ENCODE data around the gene SLTM.

Gene SLTM

DNA sequence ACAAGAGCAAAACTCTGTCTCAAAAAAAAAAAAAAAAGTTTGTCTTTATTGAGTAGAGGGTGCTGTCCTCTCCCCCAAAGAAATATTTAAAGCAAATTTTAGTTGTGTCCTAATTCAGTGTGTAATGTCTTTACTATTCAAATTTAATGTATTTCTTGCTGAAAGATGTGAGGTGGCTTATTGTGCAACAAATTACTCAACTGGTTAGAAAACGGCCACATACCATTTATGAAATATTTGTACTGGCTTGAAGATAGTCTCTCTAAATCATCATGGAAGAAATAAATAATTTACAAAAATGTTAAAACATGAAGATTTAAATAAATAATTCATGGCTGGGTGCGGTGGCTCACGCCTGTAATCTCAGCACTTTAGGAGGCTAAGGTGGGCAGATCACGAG, 63.0 kb downstream of the SLTM start:
- Histone ChIP-seq H3K27ac (ENCODE audit: low read depth, low read length) (no peak overlapping the region), H3F3A (ENCODE audit: control insufficient read depth, insufficient read depth) (peaks cover 2% of the 10 kb centered on the region; the same call in 1 of the 2 replicates), H3K9me3 (ENCODE audit: control insufficient read depth, insufficient read depth, low read length) (no peaks in the 10 kb centered on the region), H3K4me1 (ENCODE audit: control insufficient read depth, low read length) (no peaks in the 10 kb centered on the region), H3K4me3 (ENCODE audit: low read length) (no peak overlapping the region), H3K27me3 (ENCODE audit: control insufficient read depth, low read length) (no peaks in the 10 kb centered on the region), H3K4me2 (ENCODE audit: low read length) (no peak overlapping the region), H4K20me1 (ENCODE audit: control insufficient read depth, insufficient read depth, low read depth, low read length) (no peaks in the 10 kb centered on the region), H3K36me3 (ENCODE audit: control insufficient read depth, low read length) (no peaks in the 10 kb centered on the region), H3K9me2 (replicated peaks; ENCODE audit: control insufficient read depth, low read length) (no peaks in the 10 kb centered on the region), H3K79me2 (ENCODE audit: control insufficient read depth, low read length) (no peaks in the 10 kb centered on the region)
- TF ChIP-seq, protein P1, sequence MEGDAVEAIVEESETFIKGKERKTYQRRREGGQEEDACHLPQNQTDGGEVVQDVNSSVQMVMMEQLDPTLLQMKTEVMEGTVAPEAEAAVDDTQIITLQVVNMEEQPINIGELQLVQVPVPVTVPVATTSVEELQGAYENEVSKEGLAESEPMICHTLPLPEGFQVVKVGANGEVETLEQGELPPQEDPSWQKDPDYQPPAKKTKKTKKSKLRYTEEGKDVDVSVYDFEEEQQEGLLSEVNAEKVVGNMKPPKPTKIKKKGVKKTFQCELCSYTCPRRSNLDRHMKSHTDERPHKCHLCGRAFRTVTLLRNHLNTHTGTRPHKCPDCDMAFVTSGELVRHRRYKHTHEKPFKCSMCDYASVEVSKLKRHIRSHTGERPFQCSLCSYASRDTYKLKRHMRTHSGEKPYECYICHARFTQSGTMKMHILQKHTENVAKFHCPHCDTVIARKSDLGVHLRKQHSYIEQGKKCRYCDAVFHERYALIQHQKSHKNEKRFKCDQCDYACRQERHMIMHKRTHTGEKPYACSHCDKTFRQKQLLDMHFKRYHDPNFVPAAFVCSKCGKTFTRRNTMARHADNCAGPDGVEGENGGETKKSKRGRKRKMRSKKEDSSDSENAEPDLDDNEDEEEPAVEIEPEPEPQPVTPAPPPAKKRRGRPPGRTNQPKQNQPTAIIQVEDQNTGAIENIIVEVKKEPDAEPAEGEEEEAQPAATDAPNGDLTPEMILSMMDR (IDR thresholded peaks at IDR 0.05; ENCODE audit: low read depth, low read length, poor library complexity, severe bottlenecking), result no peak
- TF ChIP-seq EZH2phosphoT487 (IDR thresholded peaks at IDR 0.05; ENCODE audit: borderline replicate concordance, low read length), result no peak

DNA sequence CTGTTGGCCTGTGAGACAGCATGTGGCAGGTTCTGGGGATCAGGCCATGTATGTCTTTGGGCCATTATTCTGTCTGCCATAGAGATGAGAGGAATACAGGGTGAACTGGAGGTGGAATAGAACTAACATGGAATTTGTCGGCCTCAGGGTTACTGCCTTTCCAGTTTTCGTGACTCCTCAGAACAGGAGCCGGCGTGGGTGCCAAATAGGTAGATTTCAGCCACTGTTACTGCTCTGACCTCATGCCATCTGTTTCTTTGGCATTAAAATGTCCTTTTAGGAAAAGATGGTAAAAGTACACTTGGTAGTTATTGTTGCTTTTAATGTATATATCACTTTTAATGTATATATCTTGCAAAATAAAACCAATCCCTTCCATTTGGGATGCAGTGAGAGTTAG, 65.6 kb downstream of the SLTM start:
- Histone ChIP-seq H3F3A (ENCODE audit: control insufficient read depth, insufficient read depth) (peaks cover 2% of the 10 kb centered on the region; the same call in 1 of the 2 replicates), H3K4me3 (ENCODE audit: low read length) (no peak overlapping the region), H3K36me3 (ENCODE audit: control insufficient read depth, low read length) (no peaks in the 10 kb centered on the region), H3K9me2 (replicated peaks; ENCODE audit: control insufficient read depth, low read length) (no peaks in the 10 kb centered on the region), H3K27ac (ENCODE audit: low read depth, low read length) (no peak overlapping the region), H3K79me2 (ENCODE audit: control insufficient read depth, low read length) (no peaks in the 10 kb centered on the region), H3K27me3 (ENCODE audit: control insufficient read depth, low read length) (no peaks in the 10 kb centered on the region), H3K9me3 (ENCODE audit: control insufficient read depth, insufficient read depth, low read length) (no peaks in the 10 kb centered on the region), H3K4me2 (ENCODE audit: low read length) (no peak overlapping the region), H4K20me1 (ENCODE audit: control insufficient read depth, insufficient read depth, low read depth, low read length) (no peaks in the 10 kb centered on the region), H3K4me1 (ENCODE audit: control insufficient read depth, low read length) (no peaks in the 10 kb centered on the region)
- TF ChIP-seq EZH2phosphoT487 (IDR thresholded peaks at IDR 0.05; ENCODE audit: borderline replicate concordance, low read length), result no peak

DNA sequence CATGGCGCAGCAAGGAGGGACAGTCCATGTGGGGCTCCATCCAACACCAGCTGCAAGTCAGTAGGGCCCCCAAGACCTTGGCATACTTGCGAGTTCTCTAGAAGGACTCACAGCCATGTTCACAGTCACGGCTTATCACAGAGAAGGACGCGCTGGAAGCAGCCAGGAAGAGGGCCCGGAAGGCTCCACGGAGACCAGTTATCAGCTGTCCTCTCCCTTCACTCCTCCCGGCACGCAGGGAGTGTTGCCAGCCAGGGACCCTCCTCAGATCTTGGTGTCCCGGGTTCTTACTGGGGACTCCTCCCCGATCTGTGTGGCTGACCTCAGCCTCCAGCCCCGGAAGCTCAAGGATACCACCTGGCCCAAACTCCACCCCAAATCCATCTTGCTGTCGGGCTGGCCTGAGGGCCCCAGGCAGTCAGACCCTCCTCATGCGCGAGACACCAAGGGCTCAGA, 68.0 kb downstream of the SLTM start:
- Histone ChIP-seq H3K9me3 (ENCODE audit: control insufficient read depth, insufficient read depth, low read length) (no peaks in the 10 kb centered on the region), H4K20me1 (ENCODE audit: control insufficient read depth, insufficient read depth, low read depth, low read length) (no peaks in the 10 kb centered on the region), H3K36me3 (ENCODE audit: control insufficient read depth, low read length) (no peaks in the 10 kb centered on the region), H3K4me1 (ENCODE audit: control insufficient read depth, low read length) (no peaks in the 10 kb centered on the region), H3F3A (ENCODE audit: control insufficient read depth, insufficient read depth) (no peaks in the 10 kb centered on the region; the same call in 1 of the 2 replicates), H3K9me2 (replicated peaks; ENCODE audit: control insufficient read depth, low read length) (no peaks in the 10 kb centered on the region), H3K4me2 (ENCODE audit: low read length) (no peak overlapping the region), H3K27me3 (ENCODE audit: control insufficient read depth, low read length) (no peaks in the 10 kb centered on the region), H3K27ac (ENCODE audit: low read depth, low read length) (no peak overlapping the region), H3K79me2 (ENCODE audit: control insufficient read depth, low read length) (no peaks in the 10 kb centered on the region), H3K4me3 (ENCODE audit: low read length) (no peak overlapping the region)
- TF ChIP-seq EZH2phosphoT487 (IDR thresholded peaks at IDR 0.05; ENCODE audit: borderline replicate concordance, low read length), result no peak
- TF ChIP-seq, protein P1 (IDR thresholded peaks at IDR 0.05; ENCODE audit: low read depth, low read length, poor library complexity, severe bottlenecking), result no peak

DNA sequence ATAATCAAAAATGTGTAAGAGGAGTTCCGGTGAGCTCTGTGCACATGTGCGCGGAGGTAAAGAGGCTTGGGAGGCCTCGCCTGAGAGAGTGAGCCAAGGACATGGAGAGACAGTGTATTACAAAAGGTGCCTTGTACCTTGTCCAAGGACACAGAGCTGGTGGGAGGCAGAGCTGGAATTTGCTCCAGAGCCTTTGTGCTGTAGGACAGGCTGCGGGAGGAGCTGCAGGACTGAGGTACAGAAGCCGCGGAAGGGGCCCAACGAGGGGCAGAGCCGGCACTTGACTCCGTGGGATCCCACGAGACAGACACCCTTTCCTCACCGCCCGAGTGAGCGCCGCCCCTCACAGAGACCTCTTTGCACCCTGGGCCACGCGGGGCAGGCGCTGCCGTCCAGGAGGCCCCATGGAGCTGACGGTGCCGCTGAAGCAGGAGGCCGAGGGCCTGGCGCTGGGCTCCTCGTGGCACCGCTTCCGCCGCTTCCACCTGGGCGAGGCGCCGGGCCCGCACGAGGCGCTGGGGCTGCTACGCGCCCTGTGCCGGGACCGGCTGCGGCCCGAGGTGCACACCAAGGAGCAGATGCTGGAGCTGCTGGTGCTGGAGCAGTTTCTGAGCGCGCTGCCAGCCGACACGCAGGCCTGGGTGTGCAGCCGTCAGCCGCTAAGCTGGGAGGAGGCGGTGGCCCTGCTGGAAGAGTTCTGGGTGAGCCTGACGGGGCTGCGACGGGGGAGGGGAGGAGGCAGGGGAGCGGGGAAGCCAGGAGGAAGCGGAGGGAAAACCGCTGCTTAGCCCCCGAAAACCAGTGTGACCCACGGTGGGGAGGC, 68.7 kb downstream of the SLTM start:
- Histone ChIP-seq H3K4me3 (ENCODE audit: low read length) (no peak overlapping the region), H3K79me2 (ENCODE audit: control insufficient read depth, low read length) (no peaks in the 10 kb centered on the region), H3K36me3 (ENCODE audit: control insufficient read depth, low read length) (no peaks in the 10 kb centered on the region), H3K4me2 (ENCODE audit: low read length) (no peak overlapping the region), H3K4me1 (ENCODE audit: control insufficient read depth, low read length) (no peaks in the 10 kb centered on the region), H3K9me3 (ENCODE audit: control insufficient read depth, insufficient read depth, low read length) (no peaks in the 10 kb centered on the region), H3F3A (ENCODE audit: control insufficient read depth, insufficient read depth) (no peaks in the 10 kb centered on the region; the same call in 1 of the 2 replicates), H3K27ac (ENCODE audit: low read depth, low read length) (no peak overlapping the region), H4K20me1 (ENCODE audit: control insufficient read depth, insufficient read depth, low read depth, low read length) (no peaks in the 10 kb centered on the region), H3K9me2 (replicated peaks; ENCODE audit: control insufficient read depth, low read length) (no peaks in the 10 kb centered on the region), H3K27me3 (ENCODE audit: control insufficient read depth, low read length) (no peaks in the 10 kb centered on the region)
- TF ChIP-seq EZH2phosphoT487 (IDR thresholded peaks at IDR 0.05; ENCODE audit: borderline replicate concordance, low read length), result no peak
- TF ChIP-seq, protein P1 (IDR thresholded peaks at IDR 0.05; ENCODE audit: low read depth, low read length, poor library complexity, severe bottlenecking), result no peak

Measured in DOHH2 (cell line).